Small intestine (tissue), 16 donors: ENCODE results near the gene DIPK1A. TPM values are rescaled to one million over a fixed set of nuclear protein-coding genes. Genes with fewer than 3 reads are reported as not detected.

Source experiments
- DNase-seq, 2 donors: peaks; one replicate each; pipeline versions ENCODE4 v3.0.0 to v3.0.0-alpha.2; 2013
- FAIRE-seq: peaks from 2 replicates; lab custom pipeline; 2012; peaks lifted over from hg19 to GRCh38; lab: Jason Lieb, UNC
- H3K27ac ChIP-seq, 3 donors: one replicate each; pipeline ENCODE4 v1.5.1; 2013; ENCODE audit warnings: low read length in 2 of 3, mild to moderate bottlenecking in 2 of 3, control low read depth in 1 of 3, inconsistent platforms in 1 of 3, low read depth in 1 of 3, moderate library complexity in 1 of 3
- H3K27me3 ChIP-seq, 3 donors: one replicate each; pipeline ENCODE4 v1.6.1; 2013; ENCODE audit warnings: low read length in 3 of 3, inconsistent platforms in 1 of 3; ENCODE audit not compliant: control insufficient read depth in 3 of 3, insufficient read depth in 3 of 3
- H3K36me3 ChIP-seq, 3 donors: one replicate each; pipeline ENCODE4 v1.6.1; 2013; ENCODE audit warnings: low read length in 3 of 3, inconsistent platforms in 1 of 3, low read depth in 1 of 3, mild to moderate bottlenecking in 1 of 3, moderate library complexity in 1 of 3; ENCODE audit not compliant: control insufficient read depth in 3 of 3, insufficient read depth in 2 of 3
- H3K4me1 ChIP-seq, 3 donors: one replicate each; pipeline ENCODE4 v1.6.1; 2013; ENCODE audit warnings: low read length in 2 of 3, inconsistent platforms in 1 of 3, low read depth in 1 of 3, mild to moderate bottlenecking in 1 of 3, moderate library complexity in 1 of 3; ENCODE audit not compliant: control insufficient read depth in 3 of 3, insufficient read depth in 2 of 3
- H3K4me3 ChIP-seq, 3 donors: one replicate each; pipeline ENCODE4 v1.5.1; 2013; ENCODE audit warnings: low read length in 3 of 3, control low read depth in 1 of 3, inconsistent platforms in 1 of 3, low read depth in 1 of 3, mild to moderate bottlenecking in 1 of 3, moderate library complexity in 1 of 3
- H3K9me3 ChIP-seq, 2 donors: one replicate each; pipeline ENCODE4 v1.6.1; 2013; ENCODE audit warnings: low read depth in 1 of 2, low read length in 1 of 2; ENCODE audit not compliant: control insufficient read depth in 2 of 2, insufficient read depth in 1 of 2
- WGBS, 3 donors: extraction: QIAGEN DNeasy Blood & Tissue Kit; methylation state at CpG; one replicate each; pipeline ENCODE4 v1.1.7; 2013; 5-methylcytosine and 5-hydroxymethylcytosine counted together
- long read RNA-seq, 10 donors: transcript quantifications; one replicate each; lab custom pipeline, GENCODE V29; 2026
- polyA plus RNA-seq, 4 donors: library from polyadenylated mRNA; stranded (reverse) in 3 of 4; unstranded in 1 of 4; fragments of 200-250 nt in 3 of 4; fragments of 120-200 nt in 1 of 4; gene quantifications; one replicate each; pipeline versions ENCODE4 v1.2.1 to v1.2.3, GENCODE V29; 2013
- donor health status: healthy with polysubstance abuse.
- donor health status: control.
- donor health status: control.
- donor health status: Bipolar disorder and iron deficiency.
- donor health status: healthy.

DIPK1A gene
- 10 to 100 TPM in 1 of 4 donors, 1 to 10 TPM in 3; 2.0 to 10.4 (median 3.8) TPM for polyA plus RNA-seq
- long read RNA-seq, donor 1, result 0 reads
- long read RNA-seq, donor 2, result 0 reads
- long read RNA-seq, donor 3, transcript FAM69A-201 (5 exons, 2,574 nt), result major isoform, 6 of 6 reads
- long read RNA-seq, donor 3, partial matches to known transcripts, result 0 of 6 reads
- long read RNA-seq, donor 3, other reads (novel, unspliced or antisense), result 0 of 6 reads
- long read RNA-seq, donor 4, partial matches to known transcripts, result 125 of 150 reads
- long read RNA-seq, donor 4, other reads (novel, unspliced or antisense), result 25 of 150 reads
- long read RNA-seq, donor 5, partial matches to known transcripts, result 2,959 of 3,385 reads
- long read RNA-seq, donor 5, other reads (novel, unspliced or antisense), result 424 of 3,385 reads
- long read RNA-seq, donor 6, partial matches to known transcripts, result 0 of 3 reads
- long read RNA-seq, donor 6, other reads (novel, unspliced or antisense), result 0 of 3 reads
- long read RNA-seq, donor 7, result 0 reads
- long read RNA-seq, donor 8, partial matches to known transcripts, result 776 of 791 reads
- long read RNA-seq, donor 8, other reads (novel, unspliced or antisense), result 15 of 791 reads
- long read RNA-seq, donor 9, partial matches to known transcripts, result 1,231 of 1,656 reads
- long read RNA-seq, donor 9, other reads (novel, unspliced or antisense), result 425 of 1,656 reads
- long read RNA-seq, donor 10, transcript FAM69A-201 (5 exons, 2,574 nt), result major isoform, 7 of 6,126 reads
- long read RNA-seq, donor 10, partial matches to known transcripts, result 5,970 of 6,126 reads
- long read RNA-seq, donor 10, other reads (novel, unspliced or antisense), result 149 of 6,126 reads

DNA sequence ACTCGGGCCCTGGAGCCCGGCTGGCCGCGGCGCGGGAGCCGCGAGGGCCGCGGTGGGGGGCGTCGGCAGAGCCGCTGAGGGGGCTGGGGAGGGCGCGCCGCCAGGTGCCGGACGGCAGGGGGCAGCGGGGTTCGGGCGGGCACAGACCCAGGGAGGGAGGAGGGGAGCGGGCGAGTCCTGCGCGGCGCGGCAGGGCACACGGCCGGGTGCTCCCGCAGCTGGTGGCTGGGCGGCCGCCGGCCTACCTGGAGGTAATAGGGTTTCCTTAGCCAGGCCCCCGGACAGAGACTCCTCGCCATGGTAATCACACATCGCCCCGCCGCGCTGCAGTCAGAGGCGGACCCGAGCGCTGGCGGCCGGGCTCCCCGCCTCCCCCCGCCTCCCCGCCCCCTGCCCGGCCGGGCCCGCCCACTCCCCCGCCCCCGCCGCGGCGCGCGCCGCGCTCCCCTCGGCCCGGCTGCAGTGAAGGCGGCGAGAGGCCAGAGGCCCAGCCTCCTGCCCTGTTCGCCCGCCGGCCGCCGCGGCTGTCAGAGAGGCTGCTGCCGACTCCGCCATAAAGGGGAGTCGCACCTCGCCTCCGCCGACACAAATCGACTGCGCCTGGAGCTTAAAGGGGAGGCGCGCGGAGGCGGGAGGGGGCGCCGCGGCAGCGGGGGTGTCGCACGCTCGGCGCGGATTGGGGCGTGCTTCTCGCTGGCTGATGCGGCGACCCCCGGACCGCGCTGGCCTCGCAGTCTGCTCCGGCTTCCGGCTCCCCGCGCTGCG is at the start of gene DIPK1A:
DIPK1A (minus strand) TSS at position 332 of the 765 bp plus-strand sequence; CDS start at position 299, 33 bp downstream.
- Histone ChIP-seq H3K4me3 (peak within 1 kb of the TSS; percentile 76 to 95 (median 87)), H3K4me1 (peaks cover 0 to 20% (median 3%) of the 10 kb centered on the region in 3 donors), H3K9me3 (no peaks in the 10 kb centered on the region), H3K27ac (peak within 1 kb of the TSS; percentile 87 to 99 (median 91)), H3K27me3 (peaks cover 0 to 6% (median 0%) of the 10 kb centered on the region in 3 donors), H3K36me3 (no peaks in the 10 kb centered on the region)
- FAIRE-seq, result no peak
- DNase-seq, result peak; percentile 67 to 88
- 0 to 1% (median 1%) methylated on average over 51 to 103 of the region's 103 CpGs for WGBS, 3 donors

DNA sequence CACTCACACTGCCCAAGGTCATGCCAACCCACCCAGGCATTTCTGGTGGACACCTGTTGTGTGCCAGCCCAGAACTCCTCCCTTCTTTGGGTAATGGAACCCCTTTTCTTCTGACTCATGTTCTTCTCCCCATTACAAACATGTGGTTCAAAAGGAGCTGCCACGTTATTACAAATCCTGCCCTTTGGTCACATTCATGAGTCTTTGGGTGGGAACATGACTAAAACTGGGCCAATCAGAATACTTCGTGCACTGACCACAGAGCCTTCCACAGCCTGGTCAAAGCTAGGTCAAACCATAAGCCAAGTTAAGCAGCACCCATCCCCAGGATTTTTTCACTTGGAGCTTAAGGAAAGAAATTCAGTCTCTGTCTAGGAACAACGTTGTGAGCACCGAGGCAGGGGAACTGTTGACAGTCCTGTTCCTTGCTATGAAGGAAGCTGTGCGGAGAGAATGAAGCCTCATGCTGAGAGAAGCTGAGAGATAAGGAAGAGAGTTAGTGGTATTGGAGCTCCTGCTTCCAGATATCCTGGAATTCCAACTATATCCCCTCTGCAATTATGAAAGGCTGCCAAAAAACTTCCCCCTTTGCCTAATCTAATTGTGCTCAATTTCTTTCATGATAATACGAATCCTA is 46.8 kb upstream of the DIPK1A start:
- DNase-seq (no peak), FAIRE-seq (no peak)
- Histone ChIP-seq H3K27ac (no peak overlapping the region), H3K4me1 (no peaks in the 10 kb centered on the region), H3K27me3 (no peaks in the 10 kb centered on the region), H3K36me3 (no peaks in the 10 kb centered on the region), H3K4me3 (no peak overlapping the region), H3K9me3 (no peaks in the 10 kb centered on the region)
- WGBS, 3 donors, result 57 to 71% (median 61%) methylated on average over 6 of the region's 6 CpGs

DNA sequence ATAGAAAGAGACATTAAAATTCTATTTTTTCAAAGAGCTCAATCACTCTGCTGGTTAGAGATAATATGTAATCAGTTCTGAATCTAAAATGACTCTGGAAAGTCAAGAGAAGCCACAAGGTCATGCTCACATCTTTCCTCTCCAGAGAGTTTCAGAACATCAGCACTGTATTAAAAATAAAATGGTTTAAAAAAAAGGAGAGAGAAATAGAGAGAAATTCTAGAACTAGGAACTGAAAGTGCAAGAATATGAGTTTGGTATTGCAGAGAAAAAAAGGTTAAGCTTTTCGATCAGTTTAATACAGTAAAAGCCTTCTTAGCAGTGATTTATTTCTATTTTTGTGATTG is 44.0 kb upstream of the DIPK1A start:
- H3K4me3 ChIP-seq, result no peak overlapping the region
- no peaks in the 10 kb centered on the region for H3K9me3 ChIP-seq
- FAIRE-seq (no peak), DNase-seq (no peak)
- no peak overlapping the region for H3K27ac ChIP-seq
- H3K27me3 ChIP-seq, result no peaks in the 10 kb centered on the region
- 76 to 85% (median 83%) methylated on average over 1 of the region's 1 CpG for WGBS, 3 donors
- no peaks in the 10 kb centered on the region for H3K36me3 ChIP-seq
- H3K4me1 ChIP-seq, result peaks cover 0 to 11% (median 3%) of the 10 kb centered on the region in 3 donors

DNA sequence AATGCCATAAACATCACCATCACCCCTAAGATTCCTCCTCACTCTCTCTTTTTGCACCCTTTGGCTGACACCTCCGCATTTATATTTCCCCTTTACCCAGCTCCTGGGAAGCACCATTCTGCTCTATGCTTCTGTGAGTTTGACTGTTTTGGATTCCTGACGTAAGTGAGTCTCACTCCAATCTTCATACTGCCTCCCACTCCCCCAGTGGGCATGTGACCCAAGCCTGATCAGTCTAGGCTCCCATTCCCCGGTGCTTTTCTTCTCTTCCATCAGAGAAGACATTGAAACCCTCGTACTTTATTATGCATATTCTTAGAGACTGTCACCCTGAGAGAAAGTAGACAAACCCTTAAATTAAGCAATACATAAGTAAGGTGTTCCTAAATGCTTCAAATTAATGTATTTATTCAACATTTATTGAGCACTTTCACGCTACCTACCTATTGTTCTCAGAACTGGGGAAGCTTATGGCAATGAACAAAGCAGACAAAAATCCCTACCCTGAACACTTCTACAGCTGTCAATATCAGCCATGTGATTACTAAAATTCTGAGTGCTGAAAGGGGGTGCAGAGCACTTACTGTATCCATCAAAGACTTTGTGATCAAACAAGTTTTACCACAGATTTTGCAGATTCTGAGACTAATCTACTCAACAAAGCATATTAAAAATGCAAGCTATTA is 43.4 kb upstream of the DIPK1A start:
- Histone ChIP-seq H3K9me3 (no peaks in the 10 kb centered on the region), H3K4me3 (no peak overlapping the region), H3K36me3 (no peaks in the 10 kb centered on the region), H3K4me1 (peaks cover 0 to 11% (median 4%) of the 10 kb centered on the region in 3 donors), H3K27me3 (no peaks in the 10 kb centered on the region), H3K27ac (no peak overlapping the region)
- DNase-seq (no peak), FAIRE-seq (no peak)
- WGBS, 3 donors, result 77 to 88% (median 79%) methylated on average over 5 of the region's 5 CpGs

DNA sequence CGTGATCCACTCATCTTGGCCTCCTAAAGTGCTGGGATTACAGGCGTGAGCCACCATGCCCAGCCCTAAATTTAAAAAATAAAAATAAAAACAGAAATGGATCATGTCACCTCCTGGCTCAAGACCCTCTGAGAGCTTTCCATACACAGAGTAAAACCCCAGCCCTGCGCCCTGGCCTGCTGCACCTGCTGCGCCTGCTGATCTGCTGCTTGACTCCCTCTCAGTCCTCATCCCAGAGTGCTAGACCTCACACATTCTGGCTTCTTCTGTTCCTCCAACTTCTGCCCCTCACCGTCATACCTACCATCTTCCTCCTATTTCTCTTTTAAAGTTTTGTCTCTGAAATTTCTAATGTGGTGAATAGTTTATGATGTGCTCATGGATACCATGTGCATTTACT is 42.7 kb upstream of the DIPK1A start:
- Histone ChIP-seq H3K4me1 (peaks cover 0 to 15% (median 4%) of the 10 kb centered on the region in 3 donors), H3K27me3 (no peaks in the 10 kb centered on the region), H3K36me3 (no peaks in the 10 kb centered on the region), H3K27ac (no peak overlapping the region), H3K9me3 (no peaks in the 10 kb centered on the region), H3K4me3 (no peak overlapping the region)
- FAIRE-seq (no peak), DNase-seq (no peak)
- WGBS, 3 donors, result 95 to 98% (median 96%) methylated on average over 5 of the region's 5 CpGs

DNA sequence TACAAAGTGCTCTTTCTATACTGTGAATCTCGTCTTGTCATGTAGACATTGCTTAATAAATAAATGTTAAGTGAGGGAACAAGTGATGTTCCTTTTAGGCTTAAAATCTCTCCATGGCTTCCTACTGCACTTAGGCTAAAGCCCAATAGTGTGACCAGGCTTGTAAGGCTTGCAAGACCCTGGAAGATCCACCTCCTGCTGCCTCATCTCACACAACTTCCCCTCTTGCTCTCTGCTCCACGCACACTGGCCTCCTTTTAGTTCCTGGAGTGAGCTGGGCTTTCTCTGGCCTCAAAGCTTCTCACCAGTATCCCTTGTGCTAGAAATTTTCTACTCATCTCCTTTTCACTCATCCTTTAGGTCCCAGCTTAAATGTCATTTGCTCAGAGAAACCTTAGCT is 41.5 kb upstream of the DIPK1A start:
- H3K36me3 ChIP-seq, result no peaks in the 10 kb centered on the region
- no peak overlapping the region for H3K4me3 ChIP-seq
- FAIRE-seq (no peak), DNase-seq (no peak)
- H3K27me3 ChIP-seq, result no peaks in the 10 kb centered on the region
- WGBS, 3 donors, result 63 to 79% (median 77%) methylated on average over 2 of the region's 2 CpGs
- H3K4me1 ChIP-seq, result peaks cover 0 to 15% (median 4%) of the 10 kb centered on the region in 3 donors
- H3K27ac ChIP-seq, result no peak overlapping the region
- no peaks in the 10 kb centered on the region for H3K9me3 ChIP-seq

DNA sequence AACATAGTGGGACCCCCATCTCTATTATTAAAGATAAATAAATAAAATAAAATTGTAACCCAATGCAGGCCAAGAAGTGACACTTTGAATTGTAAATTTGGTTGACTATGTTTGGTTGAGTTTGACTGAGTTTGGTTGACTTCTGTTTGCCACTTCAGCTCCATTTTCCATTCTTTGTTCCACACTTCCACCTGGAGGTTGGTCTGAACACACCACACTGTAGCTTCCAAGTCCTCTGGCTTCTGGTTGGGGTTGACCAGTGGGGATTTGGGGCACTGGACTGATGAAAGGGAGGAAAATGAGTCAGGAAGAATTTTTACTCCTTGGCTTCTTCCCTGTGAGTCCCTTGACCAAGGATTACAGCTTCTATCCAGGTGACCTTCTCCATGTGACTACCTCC is 40.6 kb upstream of the DIPK1A start:
- Histone ChIP-seq H3K9me3 (no peaks in the 10 kb centered on the region), H3K27me3 (no peaks in the 10 kb centered on the region), H3K27ac (peak overlapping the region in 1 of 3 donors; percentile 34), H3K4me1 (peaks cover 0 to 15% (median 4%) of the 10 kb centered on the region in 3 donors), H3K4me3 (no peak overlapping the region), H3K36me3 (no peaks in the 10 kb centered on the region)
- no peak for FAIRE-seq
- DNase-seq, result no peak
